Measurements from ENCODE around the gene SNRPB. TPM values are rescaled to one million over a fixed set of nuclear protein-coding genes. Genes with fewer than 3 reads are reported as not detected.

SNRPB gene
- total and polyA plus RNA-seq, 2 of the 13 experiments (the other 11 are each of a cell fraction or from before 2014, with no cell fraction given) = 473 to 844 TPM

DNA sequence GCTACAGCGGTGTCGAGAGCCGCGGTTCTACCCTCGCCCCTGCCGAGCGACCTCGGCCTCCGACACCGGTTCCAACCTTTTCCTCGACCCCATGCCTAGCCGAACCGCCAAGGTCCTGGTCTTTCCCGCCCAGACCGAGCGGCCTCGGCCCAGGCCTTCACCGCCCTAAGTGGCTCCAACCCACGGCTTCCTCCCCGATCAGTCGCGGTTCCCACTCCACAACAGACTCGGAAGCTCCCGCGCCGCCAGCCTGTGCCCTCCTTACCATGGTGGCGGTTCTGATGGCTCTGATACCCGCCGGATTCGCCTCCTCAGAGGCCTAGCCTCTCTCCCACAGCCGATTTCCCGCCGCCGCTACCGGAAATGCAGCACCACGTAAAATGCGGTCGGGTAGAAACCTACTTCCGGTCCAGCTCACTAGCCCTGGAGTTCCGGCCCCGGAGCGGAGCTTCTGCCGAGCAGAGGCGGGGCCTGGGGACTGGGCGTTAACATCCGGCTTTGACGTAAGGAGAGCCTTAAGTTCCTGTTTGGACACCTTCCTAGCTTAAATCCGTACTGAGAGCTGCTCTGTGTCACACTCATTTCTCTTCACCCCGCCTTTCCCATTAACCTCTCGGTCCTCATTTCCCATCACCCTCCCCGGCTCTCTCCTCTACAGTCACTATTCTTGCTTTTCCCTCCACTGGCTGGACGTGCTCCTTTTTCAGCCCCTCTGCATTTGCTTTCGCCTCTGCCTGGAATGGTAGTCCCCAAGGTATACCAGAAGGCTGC, at the start of gene SNRPB (continued):
- TF ChIP-seq, protein P1, sequence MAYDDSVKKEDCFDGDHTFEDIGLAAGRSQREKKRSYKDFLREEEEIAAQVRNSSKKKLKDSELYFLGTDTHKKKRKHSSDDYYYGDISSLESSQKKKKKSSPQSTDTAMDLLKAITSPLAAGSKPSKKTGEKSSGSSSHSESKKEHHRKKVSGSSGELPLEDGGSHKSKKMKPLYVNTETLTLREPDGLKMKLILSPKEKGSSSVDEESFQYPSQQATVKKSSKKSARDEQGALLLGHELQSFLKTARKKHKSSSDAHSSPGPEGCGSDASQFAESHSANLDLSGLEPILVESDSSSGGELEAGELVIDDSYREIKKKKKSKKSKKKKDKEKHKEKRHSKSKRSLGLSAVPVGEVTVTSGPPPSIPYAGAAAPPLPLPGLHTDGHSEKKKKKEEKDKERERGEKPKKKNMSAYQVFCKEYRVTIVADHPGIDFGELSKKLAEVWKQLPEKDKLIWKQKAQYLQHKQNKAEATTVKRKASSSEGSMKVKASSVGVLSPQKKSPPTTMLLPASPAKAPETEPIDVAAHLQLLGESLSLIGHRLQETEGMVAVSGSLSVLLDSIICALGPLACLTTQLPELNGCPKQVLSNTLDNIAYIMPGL (CRISPR knock-in tag; IDR thresholded peaks at IDR 0.05; ENCODE audit: borderline replicate concordance in 1 of 2, low read depth in 1 of 2) = peak; percentile 99
- TF ChIP-seq ZNF564 (CRISPR knock-in tag; IDR thresholded peaks at IDR 0.05) (peak; percentile 97), ZNF605 (CRISPR knock-in tag; IDR thresholded peaks at IDR 0.05) (peak; percentile 100), NFATC3 (CRISPR knock-in tag; IDR thresholded peaks at IDR 0.05) (peak; percentile 100), BHLHE40 (IDR thresholded peaks at IDR 0.05; ENCODE audit: low read length) (no peak), FOXO1 (CRISPR knock-in tag; IDR thresholded peaks at IDR 0.05) (peak; percentile 85), EED (CRISPR knock-in tag; IDR thresholded peaks at IDR 0.05) (peak; percentile 100), NCOA2 (CRISPR knock-in tag; IDR thresholded peaks at IDR 0.05) (peak; percentile 85), PHF8 (CRISPR knock-in tag; IDR thresholded peaks at IDR 0.05) (peak; percentile 100), ZSCAN25 (CRISPR knock-in tag; IDR thresholded peaks at IDR 0.05) (peak; percentile 80), ZBTB3 (CRISPR knock-in tag; IDR thresholded peaks at IDR 0.05; ENCODE audit: borderline replicate concordance, low read depth) (no peak; the same call in 1 of the 2 replicates), NR2F1 (CRISPR knock-in tag; IDR thresholded peaks at IDR 0.05) (peak in 1 of 2 experiments; percentile 47; a peak in 2 of 4 replicates), ETV6 (CRISPR knock-in tag; conservative IDR thresholded peaks at IDR 0.05) (peak; percentile 98), ZNF737 (CRISPR knock-in tag; IDR thresholded peaks at IDR 0.05; ENCODE audit: borderline replicate concordance) (peak; percentile 99), ATRX (CRISPR knock-in tag; IDR thresholded peaks at IDR 0.05; ENCODE audit: borderline replicate concordance) (no peak; the same call in 1 of the 2 replicates), GLI4 (CRISPR knock-in tag; IDR thresholded peaks at IDR 0.05; ENCODE audit: borderline replicate concordance) (peak; percentile 99), ZBTB7B (CRISPR knock-in tag; IDR thresholded peaks at IDR 0.05) (peak; percentile 92), JUND (CRISPR knock-in tag; IDR thresholded peaks at IDR 0.05) (no peak; the same call in 1 of the 2 replicates)
- TF ChIP-seq, protein P2, sequence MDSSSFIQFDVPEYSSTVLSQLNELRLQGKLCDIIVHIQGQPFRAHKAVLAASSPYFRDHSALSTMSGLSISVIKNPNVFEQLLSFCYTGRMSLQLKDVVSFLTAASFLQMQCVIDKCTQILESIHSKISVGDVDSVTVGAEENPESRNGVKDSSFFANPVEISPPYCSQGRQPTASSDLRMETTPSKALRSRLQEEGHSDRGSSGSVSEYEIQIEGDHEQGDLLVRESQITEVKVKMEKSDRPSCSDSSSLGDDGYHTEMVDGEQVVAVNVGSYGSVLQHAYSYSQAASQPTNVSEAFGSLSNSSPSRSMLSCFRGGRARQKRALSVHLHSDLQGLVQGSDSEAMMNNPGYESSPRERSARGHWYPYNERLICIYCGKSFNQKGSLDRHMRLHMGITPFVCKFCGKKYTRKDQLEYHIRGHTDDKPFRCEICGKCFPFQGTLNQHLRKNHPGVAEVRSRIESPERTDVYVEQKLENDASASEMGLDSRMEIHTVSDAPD (CRISPR knock-in tag; IDR thresholded peaks at IDR 0.05) = peak; percentile 94
- TF ChIP-seq, protein P3, sequence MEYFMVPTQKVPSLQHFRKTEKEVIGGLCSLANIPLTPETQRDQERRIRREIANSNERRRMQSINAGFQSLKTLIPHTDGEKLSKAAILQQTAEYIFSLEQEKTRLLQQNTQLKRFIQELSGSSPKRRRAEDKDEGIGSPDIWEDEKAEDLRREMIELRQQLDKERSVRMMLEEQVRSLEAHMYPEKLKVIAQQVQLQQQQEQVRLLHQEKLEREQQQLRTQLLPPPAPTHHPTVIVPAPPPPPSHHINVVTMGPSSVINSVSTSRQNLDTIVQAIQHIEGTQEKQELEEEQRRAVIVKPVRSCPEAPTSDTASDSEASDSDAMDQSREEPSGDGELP (IDR thresholded peaks at IDR 0.05; ENCODE audit: borderline replicate concordance, low read depth) = peak; percentile 65; the same call in 1 of the 2 replicates
- TF ChIP-seq, protein P4, sequence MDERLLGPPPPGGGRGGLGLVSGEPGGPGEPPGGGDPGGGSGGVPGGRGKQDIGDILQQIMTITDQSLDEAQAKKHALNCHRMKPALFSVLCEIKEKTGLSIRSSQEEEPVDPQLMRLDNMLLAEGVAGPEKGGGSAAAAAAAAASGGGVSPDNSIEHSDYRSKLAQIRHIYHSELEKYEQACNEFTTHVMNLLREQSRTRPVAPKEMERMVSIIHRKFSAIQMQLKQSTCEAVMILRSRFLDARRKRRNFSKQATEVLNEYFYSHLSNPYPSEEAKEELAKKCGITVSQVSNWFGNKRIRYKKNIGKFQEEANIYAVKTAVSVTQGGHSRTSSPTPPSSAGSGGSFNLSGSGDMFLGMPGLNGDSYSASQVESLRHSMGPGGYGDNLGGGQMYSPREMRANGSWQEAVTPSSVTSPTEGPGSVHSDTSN (CRISPR knock-in tag; IDR thresholded peaks at IDR 0.05) = no peak
- TF ChIP-seq, protein P5, sequence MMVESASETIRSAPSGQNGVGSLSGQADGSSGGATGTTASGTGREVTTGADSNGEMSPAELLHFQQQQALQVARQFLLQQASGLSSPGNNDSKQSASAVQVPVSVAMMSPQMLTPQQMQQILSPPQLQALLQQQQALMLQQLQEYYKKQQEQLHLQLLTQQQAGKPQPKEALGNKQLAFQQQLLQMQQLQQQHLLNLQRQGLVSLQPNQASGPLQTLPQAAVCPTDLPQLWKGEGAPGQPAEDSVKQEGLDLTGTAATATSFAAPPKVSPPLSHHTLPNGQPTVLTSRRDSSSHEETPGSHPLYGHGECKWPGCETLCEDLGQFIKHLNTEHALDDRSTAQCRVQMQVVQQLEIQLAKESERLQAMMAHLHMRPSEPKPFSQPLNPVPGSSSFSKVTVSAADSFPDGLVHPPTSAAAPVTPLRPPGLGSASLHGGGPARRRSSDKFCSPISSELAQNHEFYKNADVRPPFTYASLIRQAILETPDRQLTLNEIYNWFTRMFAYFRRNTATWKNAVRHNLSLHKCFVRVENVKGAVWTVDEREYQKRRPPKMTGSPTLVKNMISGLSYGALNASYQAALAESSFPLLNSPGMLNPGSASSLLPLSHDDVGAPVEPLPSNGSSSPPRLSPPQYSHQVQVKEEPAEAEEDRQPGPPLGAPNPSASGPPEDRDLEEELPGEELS (CRISPR knock-in tag; IDR thresholded peaks at IDR 0.05) = peak; percentile 84
